H1 (cell line): ENCODE data around the gene LMAN2. TPM values are rescaled to one million over a fixed set of nuclear protein-coding genes. Genes with fewer than 3 reads are reported as not detected.

ENCODE experiments used
- CTCF ChIP-seq, 3 experiments: IDR thresholded peaks; 1 replicate in 2 of 3; 2 replicates in 1 of 3; pipeline versions ENCODE4 v1.5.1 to v1.6.1; 2011; ENCODE audit warnings: low read length in 3 of 3, mild to moderate bottlenecking in 3 of 3, inconsistent platforms in 2 of 3, low read depth in 1 of 3, moderate library complexity in 1 of 3; ENCODE audit not compliant: insufficient read depth in 1 of 3; ENCODE audit errors: control extremely low read depth in 1 of 3
- HDAC6 ChIP-seq: IDR thresholded peaks from one replicate; pipeline ENCODE4 v1.7.1; 2012; ENCODE audit warnings: low read depth, mild to moderate bottlenecking, inconsistent platforms, low read length, moderate library complexity
- JUN ChIP-seq: IDR thresholded peaks from 2 replicates; pipeline ENCODE4 v1.6.1; 2011; ENCODE audit warnings: low read depth, mild to moderate bottlenecking, improper control_type of control experiment, low read length
- SP4 ChIP-seq: IDR thresholded peaks from 2 replicates; pipeline ENCODE4 v1.6.1; 2012; ENCODE audit warnings: low read length, inconsistent platforms
- polyA plus RNA-seq, 7 experiments: library from polyadenylated mRNA; depleted of rRNA in 3 of 7; stranded (reverse) in 5 of 7; unstranded in 2 of 7; fragments of >200 nt in 5 of 7; fragments of 200-250 nt in 2 of 7; gene quantifications; 1 replicate in 5 of 7; 2 replicates in 1 of 7; 4 replicates in 1 of 7; pipeline versions ENCODE4 v1.2.1 to v1.2.3, GENCODE V29; 2011 to 2013; ENCODE audit warnings: missing spikeins in 2 of 7, mixed read lengths in 2 of 7
- total RNA-seq: library from RNA; stranded (reverse); fragmentation: NEBNext Ultra II Directional; extraction: Animal tissue kit (Norgen Biotek cat#: 25700); gene quantifications from 2 replicates; pipeline ENCODE4 v1.2.1, GENCODE V29; 2021

LMAN2 gene
- total and polyA plus RNA-seq, 2 of the 8 experiments (the other 6 are each of a cell fraction or from before 2014, with no cell fraction given) = 116 to 225 TPM

- TF ChIP-seq HDAC6 (no peak), JUN (no peak), SP4 (no peak), CTCF (IDR thresholded peaks at IDR 0.05; ENCODE audit: control extremely low read depth in 1 of 3, insufficient read depth in 1 of 3, low read depth in 1 of 3, low read length in 3 of 3) (no peak)
These were observed 37.1 kb upstream of the LMAN2 start (continued) for GRCh38 chr5:177388521-177389052.
